Measurements from ENCODE around the gene DNASE1L1.

- TF ChIP-seq, protein P1, sequence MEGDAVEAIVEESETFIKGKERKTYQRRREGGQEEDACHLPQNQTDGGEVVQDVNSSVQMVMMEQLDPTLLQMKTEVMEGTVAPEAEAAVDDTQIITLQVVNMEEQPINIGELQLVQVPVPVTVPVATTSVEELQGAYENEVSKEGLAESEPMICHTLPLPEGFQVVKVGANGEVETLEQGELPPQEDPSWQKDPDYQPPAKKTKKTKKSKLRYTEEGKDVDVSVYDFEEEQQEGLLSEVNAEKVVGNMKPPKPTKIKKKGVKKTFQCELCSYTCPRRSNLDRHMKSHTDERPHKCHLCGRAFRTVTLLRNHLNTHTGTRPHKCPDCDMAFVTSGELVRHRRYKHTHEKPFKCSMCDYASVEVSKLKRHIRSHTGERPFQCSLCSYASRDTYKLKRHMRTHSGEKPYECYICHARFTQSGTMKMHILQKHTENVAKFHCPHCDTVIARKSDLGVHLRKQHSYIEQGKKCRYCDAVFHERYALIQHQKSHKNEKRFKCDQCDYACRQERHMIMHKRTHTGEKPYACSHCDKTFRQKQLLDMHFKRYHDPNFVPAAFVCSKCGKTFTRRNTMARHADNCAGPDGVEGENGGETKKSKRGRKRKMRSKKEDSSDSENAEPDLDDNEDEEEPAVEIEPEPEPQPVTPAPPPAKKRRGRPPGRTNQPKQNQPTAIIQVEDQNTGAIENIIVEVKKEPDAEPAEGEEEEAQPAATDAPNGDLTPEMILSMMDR (tag by site-specific recombination; IDR thresholded peaks at IDR 0.05): no peak
- no peak for TF ChIP-seq ZNF223 (tag by site-specific recombination; IDR thresholded peaks at IDR 0.05)
Measured at GRCh38 chrX:154382483-154383069, 26.5 kb downstream of the DNASE1L1 start.

Data from HEK293 (cell line).